ENCODE measurements around the gene COPE. TPM values are rescaled to one million over a fixed set of nuclear protein-coding genes. Genes with fewer than 3 reads are reported as not detected.
"Not testable (repeated sequence)": the region's sequence is repeated elsewhere in the genome, so short reads cannot be mapped to it uniquely, and the experiment has no call there.

COPE gene
- total and polyA plus RNA-seq, 2 donors (not counting 1 experiment from before 2014, with no cell fraction given): 154 to 279 TPM

- Histone ChIP-seq H3K27ac (ENCODE audit: low read length in 2 of 2) (peak overlapping the region in 1 of 2 donors; percentile 74), H3K4me2 (replicated peaks; ENCODE audit: low read depth, low read length, poor library complexity, severe bottlenecking) (peak overlapping the region; percentile 91), H4K20me1 (ENCODE audit: control insufficient read depth, insufficient read depth, low read length, poor library complexity, severe bottlenecking) (peaks cover 40% of the 10 kb centered on the region), H3K9ac (ENCODE audit: low read length) (peak overlapping the region; percentile 90), H3K4me3 (ENCODE audit: control extremely low read depth in 1 of 5, extremely low read depth in 1 of 5, insufficient read depth in 1 of 5, low read depth in 2 of 5, low read length in 4 of 5) (peak overlapping the region; percentile 88 to 100 (median 97)), H3K36me3 (replicated peaks in 1 of 2; ENCODE audit: control extremely low read depth in 1 of 2, control insufficient read depth in 1 of 2, extremely low read depth in 1 of 2, insufficient read depth in 2 of 2, low read length in 1 of 2) (peaks cover 0 to 39% of the 10 kb centered on the region in 2 experiments), H3K4me1 (ENCODE audit: control insufficient read depth in 2 of 2, insufficient read depth in 2 of 2, low read length in 2 of 2) (peaks cover 17 to 27% of the 10 kb centered on the region in 2 donors), H3K27me3 (replicated peaks in 1 of 4; ENCODE audit: control extremely low read depth in 1 of 4, control insufficient read depth in 3 of 4, insufficient read depth in 4 of 4, low read length in 3 of 4) (no peaks in the 10 kb centered on the region), H2AFZ (ENCODE audit: insufficient read depth, low read depth, low read length, poor library complexity, severe bottlenecking) (no peak overlapping the region), H3K79me2 (ENCODE audit: control insufficient read depth, insufficient read depth, low read length) (peaks cover 61% of the 10 kb centered on the region), H3K9me3 (ENCODE audit: control extremely low read depth in 1 of 3, control insufficient read depth in 2 of 3, insufficient read depth in 1 of 3, low read length in 2 of 3) (no peaks in the 10 kb centered on the region)
- no peaks in the 10 kb centered on the region for H3K9me3 Mint-ChIP-seq (ENCODE audit: insufficient read depth)
- H3K4me3 Mint-ChIP-seq: peak overlapping the region; percentile 83
- ChIA-PET POLR2A (interaction anchor here (1.4 kb wide), 1 partner anchor 36 kb away, joined by 7 read pairs; no protein-coding TSS in a partner anchor), CTCF (interaction anchor here (1.9 kb wide), 1 partner anchor 332 kb away, joined by 7 read pairs; the partner anchor contains the start of gene REX1BD)
- no peak for ATAC-seq (ENCODE audit: low read depth)
- no peak for DNase-seq
- intact Hi-C loops (cut with micrococcal nuclease): no loop called here
- H3K27me3 Mint-ChIP-seq: no peaks in the 10 kb centered on the region
- H3K27ac Mint-ChIP-seq: no peak overlapping the region
- TF ChIP-seq CTCF (IDR thresholded peaks at IDR 0.05) (no peak), EZH2 (IDR thresholded peaks at IDR 0.05; ENCODE audit: borderline replicate concordance, insufficient read depth, low read depth, low read length, poor library complexity, severe bottlenecking) (no peak)
- WGBS (ENCODE audit: insufficient coverage): 73% methylated on average over 9 of the region's 9 CpGs
- H3K4me1 Mint-ChIP-seq: peaks cover 38% of the 10 kb centered on the region
These were observed 1.2 kb upstream of the COPE start for GRCh38 chr19:18920400-18920799.

GRCh38 chr19:18919900-18920214 lies 670 bp upstream of the COPE start:
- Histone ChIP-seq H3K27ac (ENCODE audit: low read length in 2 of 2) (peak overlapping the region; percentile 74 to 84), H3K4me2 (replicated peaks; ENCODE audit: low read depth, low read length, poor library complexity, severe bottlenecking) (peak overlapping the region; percentile 91), H3K4me3 (ENCODE audit: control extremely low read depth in 1 of 5, extremely low read depth in 1 of 5, insufficient read depth in 1 of 5, low read depth in 2 of 5, low read length in 4 of 5) (peak overlapping the region; percentile 88 to 100 (median 97)), H3K9ac (ENCODE audit: low read length) (peak overlapping the region; percentile 90), H3K9me3 (ENCODE audit: control extremely low read depth in 1 of 3, control insufficient read depth in 2 of 3, insufficient read depth in 1 of 3, low read length in 2 of 3) (no peaks in the 10 kb centered on the region), H4K20me1 (ENCODE audit: control insufficient read depth, insufficient read depth, low read length, poor library complexity, severe bottlenecking) (peaks cover 46% of the 10 kb centered on the region), H3K79me2 (ENCODE audit: control insufficient read depth, insufficient read depth, low read length) (peaks cover 67% of the 10 kb centered on the region), H3K4me1 (ENCODE audit: control insufficient read depth in 2 of 2, insufficient read depth in 2 of 2, low read length in 2 of 2) (peaks cover 17 to 27% of the 10 kb centered on the region in 2 donors), H2AFZ (ENCODE audit: insufficient read depth, low read depth, low read length, poor library complexity, severe bottlenecking) (peak overlapping the region; percentile 90), H3K27me3 (replicated peaks in 1 of 4; ENCODE audit: control extremely low read depth in 1 of 4, control insufficient read depth in 3 of 4, insufficient read depth in 4 of 4, low read length in 3 of 4) (no peaks in the 10 kb centered on the region), H3K36me3 (replicated peaks in 1 of 2; ENCODE audit: control extremely low read depth in 1 of 2, control insufficient read depth in 1 of 2, extremely low read depth in 1 of 2, insufficient read depth in 2 of 2, low read length in 1 of 2) (peaks cover 0 to 39% of the 10 kb centered on the region in 2 experiments)
- H3K9me3 Mint-ChIP-seq (ENCODE audit: insufficient read depth): no peaks in the 10 kb centered on the region
- CTCF ChIA-PET: interaction anchor here (0.8 to 1.9 kb wide), 4 partner anchors 72 to 331 kb away, joined by 3 to 7 read pairs (median 5); partner anchors contain the start of gene REX1BD
- WGBS (ENCODE audit: insufficient coverage): under 1% methylated on average over 15 of the region's 15 CpGs
- no peak for ATAC-seq (ENCODE audit: low read depth)
- intact Hi-C loops (cut with micrococcal nuclease): loop anchor here (1.0 to 5.0 kb wide), 8 partner anchors 12 to 1408 kb away; partner anchors contain the start of genes ARMC6, ELL, HOMER3 and PGLS
- H3K4me1 Mint-ChIP-seq: peaks cover 41% of the 10 kb centered on the region
- no peak for DNase-seq
- H3K27ac Mint-ChIP-seq: peak overlapping the region; percentile 80
- H3K27me3 Mint-ChIP-seq: no peaks in the 10 kb centered on the region
- TF ChIP-seq CTCF (IDR thresholded peaks at IDR 0.05): no peak
- no peak for TF ChIP-seq EZH2 (IDR thresholded peaks at IDR 0.05; ENCODE audit: borderline replicate concordance, insufficient read depth, low read depth, low read length, poor library complexity, severe bottlenecking)
- POLR2A ChIA-PET: interaction anchor here (0.6 to 1.6 kb wide), 6 partner anchors 36 to 401 kb away, joined by 3 to 12 read pairs (median 7); partner anchors contain the start of genes ELL, KXD1, REX1BD and UBA52
- peak overlapping the region; percentile 83 for H3K4me3 Mint-ChIP-seq

- Histone ChIP-seq H3K4me1 (ENCODE audit: control insufficient read depth in 2 of 2, insufficient read depth in 2 of 2, low read length in 2 of 2) (peaks cover 17 to 27% of the 10 kb centered on the region in 2 donors), H4K20me1 (ENCODE audit: control insufficient read depth, insufficient read depth, low read length, poor library complexity, severe bottlenecking) (peaks cover 68% of the 10 kb centered on the region), H3K36me3 (replicated peaks in 1 of 2; ENCODE audit: control extremely low read depth in 1 of 2, control insufficient read depth in 1 of 2, extremely low read depth in 1 of 2, insufficient read depth in 2 of 2, low read length in 1 of 2) (peaks cover 0 to 37% of the 10 kb centered on the region in 2 experiments), H3K79me2 (ENCODE audit: control insufficient read depth, insufficient read depth, low read length) (peaks cover 89% of the 10 kb centered on the region)
- H2AFZ ChIP-seq (ENCODE audit: insufficient read depth, low read depth, low read length, poor library complexity, severe bottlenecking); H3K9ac ChIP-seq (ENCODE audit: low read length); H3K4me3 ChIP-seq (ENCODE audit: control extremely low read depth in 1 of 5, extremely low read depth in 1 of 5, insufficient read depth in 1 of 5, low read depth in 2 of 5, low read length in 4 of 5); H3K27me3 ChIP-seq (replicated peaks in 1 of 4; ENCODE audit: control extremely low read depth in 1 of 4, control insufficient read depth in 3 of 4, insufficient read depth in 4 of 4, low read length in 3 of 4); H3K27ac ChIP-seq (ENCODE audit: low read length in 2 of 2); H3K9me3 Mint-ChIP-seq (ENCODE audit: insufficient read depth); H3K4me2 ChIP-seq (replicated peaks; ENCODE audit: low read depth, low read length, poor library complexity, severe bottlenecking); DNase-seq; H3K27me3 Mint-ChIP-seq; ATAC-seq (ENCODE audit: low read depth); H3K9me3 ChIP-seq (ENCODE audit: control extremely low read depth in 1 of 3, control insufficient read depth in 2 of 3, insufficient read depth in 1 of 3, low read length in 2 of 3); CTCF ChIA-PET: not testable (repeated sequence)
- intact Hi-C loops (cut with micrococcal nuclease): loop anchor here (5.0 kb wide), 2 partner anchors 85 to 1405 kb away; partner anchors contain the start of genes PGLS and UPF1
- Mint-ChIP-seq H3K4me1 (peaks cover 44% of the 10 kb centered on the region), H3K27ac (peak overlapping the region; percentile 46), H3K4me3 (peak overlapping the region; percentile 76)
- POLR2A ChIA-PET: interaction anchor here (0.5 kb wide), 1 partner anchor 286 kb away, joined by 6 read pairs; the partner anchor contains the start of gene NR2C2AP
- no CpG with 5 or more reads among the region's 9 CpGs for WGBS (ENCODE audit: insufficient coverage)
These were observed 1.6 kb downstream of the COPE start for GRCh38 chr19:18917593-18917992.

All from B cell (primary cell).